Stimulated activated CD4-positive, alpha-beta T cell treated with anti-CD3 and anti-CD28 coated beads, Interleukin-4, amount 100 ng/mL, for 1 hour (primary cell): ENCODE results near the gene HOGA1.
A peak's percentile ranks its signal among the peaks of the same experiment; 100 is the strongest.
"Not testable (repeated sequence)": the region's sequence is repeated elsewhere in the genome, so short reads cannot be mapped to it uniquely, and the experiment has no call there.

ENCODE experiments used
- DNase-seq: peaks from one replicate; pipeline ENCODE4 v3.0.0-alpha.2; 2020

Gene HOGA1

DNA sequence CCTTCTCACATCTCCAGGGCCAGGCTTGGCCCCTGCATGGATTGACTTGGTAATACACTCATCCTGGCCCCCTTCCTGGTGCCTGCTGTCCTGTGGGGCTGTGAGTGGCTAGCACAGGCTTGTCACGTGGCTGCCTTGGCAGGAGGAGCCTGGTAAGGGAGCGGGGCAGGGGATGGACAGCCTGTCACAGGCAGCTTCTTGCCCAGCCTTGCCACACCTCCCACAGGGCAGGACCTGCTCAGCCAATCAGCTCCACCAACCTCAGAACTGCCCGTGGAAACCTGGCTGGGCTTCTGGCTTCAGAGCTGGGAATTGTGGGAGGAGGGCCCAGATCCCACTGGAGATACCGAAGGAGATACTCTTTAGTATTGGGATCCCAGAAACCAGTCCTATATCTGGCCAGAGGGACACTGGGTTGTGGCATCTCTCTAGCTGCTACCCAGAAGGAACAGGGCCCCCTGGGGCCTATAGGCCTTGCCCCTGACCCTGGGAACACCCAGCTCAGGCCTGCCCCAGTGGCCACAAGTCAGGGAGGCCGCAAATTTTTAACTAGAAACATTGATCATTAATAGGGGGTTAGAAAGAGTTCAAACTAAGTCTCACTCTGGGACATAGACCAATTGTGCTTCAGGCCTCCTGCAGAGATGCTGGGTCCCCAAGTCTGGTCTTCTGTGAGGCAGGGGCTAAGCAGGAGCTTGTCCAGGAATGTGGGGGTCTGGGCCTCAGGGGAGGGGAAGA is at the start of gene HOGA1:
HOGA1 (plus strand) TSS at position 330 of the 738 bp plus-strand sequence; CDS start at position 645, 315 bp downstream.
- no peak for DNase-seq

- peak; percentile 43 for DNase-seq
These were observed 49.3 kb upstream of the HOGA1 start for GRCh38 chr10:97534746-97535367.

DNA sequence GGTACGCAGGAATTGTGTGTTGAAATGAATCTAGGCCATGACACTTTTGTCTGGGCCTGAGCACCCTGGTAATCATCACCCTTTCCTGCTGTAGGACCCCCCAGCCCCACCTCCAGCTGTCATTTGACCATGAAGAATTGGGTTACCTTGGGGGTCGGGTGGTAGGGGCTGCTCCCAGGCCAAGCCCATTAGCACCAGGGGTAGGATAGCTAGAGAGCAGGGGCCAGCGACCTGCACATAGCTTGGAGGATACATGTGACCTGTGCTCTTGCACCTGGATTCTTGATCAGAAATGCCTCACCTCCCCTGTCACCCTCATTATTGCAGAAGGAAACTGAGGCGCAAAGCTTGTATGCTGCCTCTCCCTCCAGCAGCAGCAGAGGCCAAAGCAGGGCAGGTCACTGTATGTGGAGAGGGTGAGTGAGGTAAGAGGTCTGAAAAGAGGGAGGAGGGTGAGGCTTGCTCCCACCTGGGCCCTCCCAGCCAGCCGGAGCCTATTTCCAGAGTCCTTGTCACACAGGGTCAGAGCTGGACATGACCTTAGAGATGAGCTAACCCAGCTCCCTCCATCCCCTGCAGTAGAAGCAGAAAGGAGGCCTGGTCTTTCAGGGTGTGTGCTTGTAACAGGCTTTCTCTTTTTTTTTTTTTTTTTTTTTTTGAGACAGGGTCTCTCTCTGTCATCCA is 46.9 kb upstream of the HOGA1 start:
- DNase-seq: no peak

DNA sequence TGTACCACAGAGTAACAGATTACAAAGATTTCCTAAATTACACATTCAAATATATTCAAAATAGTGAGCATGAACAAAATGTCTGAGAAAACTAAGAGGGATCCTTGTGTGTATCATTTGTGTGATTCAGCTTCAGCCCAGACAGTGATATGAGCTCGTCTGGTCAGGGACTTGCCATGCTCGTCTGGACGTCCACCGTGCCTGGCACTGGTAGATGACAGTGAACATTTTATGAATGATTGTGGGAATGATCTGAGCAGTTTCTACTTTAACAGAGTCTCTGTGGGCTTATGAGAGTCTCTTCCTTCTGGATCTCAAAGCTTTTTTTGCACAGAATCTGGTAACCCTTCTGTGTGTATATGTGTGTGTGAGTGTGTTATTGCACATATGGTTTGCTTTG is 45.8 kb upstream of the HOGA1 start:
- DNase-seq: no peak

DNA sequence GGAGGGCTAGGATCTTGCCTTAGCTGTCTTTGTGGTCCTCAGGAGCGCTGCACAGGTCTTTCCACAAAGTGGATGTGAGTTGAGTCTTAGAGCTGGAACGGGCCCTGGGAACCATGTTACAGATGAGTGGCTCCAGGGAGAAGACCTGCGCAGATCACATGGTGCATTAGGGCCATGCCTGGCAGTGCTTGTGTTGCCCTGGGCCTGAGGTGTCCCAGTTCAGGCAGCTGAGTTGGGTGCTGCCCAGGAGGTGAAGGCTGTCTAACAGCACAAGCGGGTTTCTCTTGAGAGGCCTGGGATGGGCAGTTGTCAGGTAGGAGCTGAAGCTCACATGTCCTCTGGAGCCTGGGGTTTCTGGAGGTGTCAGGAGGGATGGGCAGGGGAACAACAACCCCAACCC is 45.4 kb upstream of the HOGA1 start:
- no peak for DNase-seq

DNA sequence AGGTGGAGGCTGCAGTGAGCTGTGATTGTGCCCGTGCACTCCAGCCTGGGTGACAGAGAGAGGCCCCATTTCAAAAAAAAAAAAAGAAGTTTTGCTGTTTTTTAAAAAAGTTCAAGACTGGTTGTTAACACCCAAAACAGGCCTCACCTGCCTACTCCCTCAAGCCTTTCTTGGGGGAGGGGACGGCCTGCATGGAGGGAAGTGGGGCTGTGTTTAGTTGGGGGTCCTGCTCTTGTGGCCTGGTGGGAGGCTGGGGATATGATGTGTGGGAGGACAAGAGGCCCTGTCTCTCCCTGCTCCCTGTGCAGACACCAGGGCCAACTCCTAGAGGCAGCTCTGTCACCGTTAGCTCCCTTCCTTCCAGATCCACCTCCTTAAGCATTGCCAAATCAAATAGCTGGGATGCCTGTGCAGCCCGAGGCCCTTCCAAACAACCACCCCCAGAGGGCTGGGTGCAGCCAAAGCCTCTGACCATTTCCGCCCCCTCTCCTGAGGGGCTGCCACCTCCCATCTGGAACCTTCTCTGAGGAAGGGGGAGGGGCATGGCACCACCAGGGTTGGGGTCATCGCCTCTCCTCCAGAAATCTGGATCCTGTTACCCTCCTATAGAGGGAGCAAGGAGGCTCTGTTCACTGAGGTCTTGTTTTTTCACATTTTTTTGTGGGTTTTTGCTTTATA is 44.5 kb upstream of the HOGA1 start:
- DNase-seq: no peak

GRCh38 chr10:97540669-97541500 is 43.3 kb upstream of the HOGA1 start:
- DNase-seq: no peak

GRCh38 chr10:97542169-97543024 is 41.8 kb upstream of the HOGA1 start:
- peak; percentile 40 for DNase-seq

GRCh38 chr10:97543025-97543546 is 41.1 kb upstream of the HOGA1 start:
- peak; percentile 51 for DNase-seq

- no peak for DNase-seq
These were observed 37.5 kb upstream of the HOGA1 start for GRCh38 chr10:97546456-97547270.

DNA sequence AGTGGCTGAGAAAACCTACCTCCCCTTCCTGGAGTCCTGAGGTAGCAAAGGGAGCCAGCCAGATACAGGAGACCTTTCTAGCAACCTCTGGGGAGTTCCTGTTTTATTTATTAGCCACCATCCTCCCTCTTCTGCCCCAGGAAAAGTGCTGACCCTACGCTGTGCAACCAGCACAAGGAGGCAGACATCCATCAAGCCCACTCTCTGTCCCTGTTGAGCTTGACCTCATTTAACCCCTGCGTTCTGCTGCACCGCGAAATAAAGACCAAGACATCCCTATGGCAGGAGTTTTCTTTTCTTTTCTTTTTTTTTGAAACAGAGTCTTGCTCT is 37.0 kb upstream of the HOGA1 start:
- DNase-seq: no peak

GRCh38 chr10:97547962-97548361 is 36.2 kb upstream of the HOGA1 start:
- DNase-seq: no peak

- no peak for DNase-seq
These were observed 35.2 kb upstream of the HOGA1 start for GRCh38 chr10:97548828-97549455.

- no peak for DNase-seq
These were observed 34.4 kb upstream of the HOGA1 start for GRCh38 chr10:97549587-97550322.

DNA sequence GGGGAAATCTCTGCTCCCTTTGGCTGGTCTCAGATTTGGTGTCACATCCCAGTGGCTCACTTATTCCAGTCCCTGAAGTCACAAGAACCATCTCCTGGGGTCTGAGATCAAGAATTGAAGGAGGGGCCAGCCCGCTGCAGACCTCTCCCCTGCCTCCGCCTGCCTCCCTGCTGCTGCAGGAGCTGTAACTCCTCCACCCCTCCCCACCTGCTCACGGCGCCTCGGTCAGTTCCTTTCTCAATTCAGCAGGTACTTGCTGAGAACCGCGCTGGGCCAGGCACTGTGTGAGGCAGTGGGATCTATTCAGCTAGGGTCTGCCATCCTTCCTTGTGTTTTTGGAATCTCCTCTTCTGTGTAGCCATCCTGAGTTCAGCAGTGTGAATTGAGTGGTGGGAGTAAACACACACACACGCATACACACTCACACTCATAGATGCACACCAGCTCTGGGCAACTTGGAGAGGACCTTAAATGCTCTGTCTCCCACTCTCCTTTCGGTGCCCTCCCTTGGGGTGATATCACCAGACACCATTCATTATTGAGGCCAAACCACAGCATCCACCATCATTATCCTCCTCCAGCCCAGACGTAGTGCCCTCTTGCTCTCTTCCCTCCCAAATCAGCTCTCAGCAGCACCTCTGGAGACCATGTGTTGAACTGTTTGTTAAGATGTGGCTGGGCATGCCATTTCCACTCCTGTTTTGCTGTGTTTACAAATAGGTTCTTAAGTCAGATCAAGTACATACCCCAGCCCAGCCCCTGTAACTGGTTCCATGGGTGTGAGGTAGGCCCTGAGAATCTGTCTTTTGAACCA is 33.6 kb upstream of the HOGA1 start:
- DNase-seq: no peak

- DNase-seq: no peak
These were observed 32.9 kb upstream of the HOGA1 start for GRCh38 chr10:97551271-97551670.

GRCh38 chr10:97553575-97554031 is 30.6 kb upstream of the HOGA1 start:
- peak; percentile 68 for DNase-seq

GRCh38 chr10:97554336-97554735 is 29.9 kb upstream of the HOGA1 start:
- not testable (repeated sequence) for DNase-seq
